ENCODE results near the gene CYP26C1.

Gene CYP26C1

DNA sequence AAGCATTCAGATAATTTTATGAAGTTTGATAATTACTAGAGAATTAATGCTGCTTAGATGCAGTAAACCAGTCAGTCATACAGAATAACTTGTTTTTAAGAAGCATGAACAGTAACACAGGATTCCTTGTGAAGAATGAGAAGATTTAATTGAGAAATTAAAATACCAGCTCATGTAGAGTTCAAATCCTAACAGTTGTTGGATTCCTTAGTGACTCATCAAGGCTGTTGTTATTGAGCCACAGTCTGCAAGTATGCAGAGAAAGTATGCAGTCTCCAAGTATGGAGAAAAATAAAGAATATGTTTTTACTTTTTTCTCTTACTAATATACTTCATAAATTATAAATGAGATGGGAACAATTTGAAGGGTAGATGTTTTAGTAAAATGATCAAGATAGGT, 30.2 kb upstream of the CYP26C1 start:
- no peak overlapping the region for H2AFZ ChIP-seq (ENCODE audit: low read length)
- H3K9me2 ChIP-seq (replicated peaks; ENCODE audit: low read depth, low read length): no peaks in the 10 kb centered on the region
- H3K9ac ChIP-seq (ENCODE audit: low read depth, low read length, poor library complexity, severe bottlenecking): no peak overlapping the region
- no peak overlapping the region for H3K4me2 ChIP-seq (ENCODE audit: low read depth, low read length, poor library complexity, severe bottlenecking)
- no peaks in the 10 kb centered on the region for H3K79me2 ChIP-seq (ENCODE audit: insufficient read depth, low read length)
- no peaks in the 10 kb centered on the region for H3K27me3 ChIP-seq (ENCODE audit: insufficient read depth, low read length, poor library complexity, severe bottlenecking)
- no peaks in the 10 kb centered on the region for H3F3A ChIP-seq (ENCODE audit: low read depth)
- H3K9me3 ChIP-seq (ENCODE audit: insufficient read depth, low read depth, low read length): no peaks in the 10 kb centered on the region; the same call in 1 of the 2 replicates
- H3K4me1 ChIP-seq (ENCODE audit: insufficient read depth, low read length, poor library complexity, severe bottlenecking): no peaks in the 10 kb centered on the region
- no peaks in the 10 kb centered on the region for H3K36me3 ChIP-seq (ENCODE audit: insufficient read depth, low read length)
- H4K20me1 ChIP-seq (ENCODE audit: insufficient read depth, low read length, poor library complexity, severe bottlenecking): no peaks in the 10 kb centered on the region
- TF ChIP-seq, protein P1, sequence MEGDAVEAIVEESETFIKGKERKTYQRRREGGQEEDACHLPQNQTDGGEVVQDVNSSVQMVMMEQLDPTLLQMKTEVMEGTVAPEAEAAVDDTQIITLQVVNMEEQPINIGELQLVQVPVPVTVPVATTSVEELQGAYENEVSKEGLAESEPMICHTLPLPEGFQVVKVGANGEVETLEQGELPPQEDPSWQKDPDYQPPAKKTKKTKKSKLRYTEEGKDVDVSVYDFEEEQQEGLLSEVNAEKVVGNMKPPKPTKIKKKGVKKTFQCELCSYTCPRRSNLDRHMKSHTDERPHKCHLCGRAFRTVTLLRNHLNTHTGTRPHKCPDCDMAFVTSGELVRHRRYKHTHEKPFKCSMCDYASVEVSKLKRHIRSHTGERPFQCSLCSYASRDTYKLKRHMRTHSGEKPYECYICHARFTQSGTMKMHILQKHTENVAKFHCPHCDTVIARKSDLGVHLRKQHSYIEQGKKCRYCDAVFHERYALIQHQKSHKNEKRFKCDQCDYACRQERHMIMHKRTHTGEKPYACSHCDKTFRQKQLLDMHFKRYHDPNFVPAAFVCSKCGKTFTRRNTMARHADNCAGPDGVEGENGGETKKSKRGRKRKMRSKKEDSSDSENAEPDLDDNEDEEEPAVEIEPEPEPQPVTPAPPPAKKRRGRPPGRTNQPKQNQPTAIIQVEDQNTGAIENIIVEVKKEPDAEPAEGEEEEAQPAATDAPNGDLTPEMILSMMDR (conservative IDR thresholded peaks at IDR 0.05; ENCODE audit: low read length): no peak
- no peak for TF ChIP-seq EZH2phosphoT487 (IDR thresholded peaks at IDR 0.05; ENCODE audit: borderline replicate concordance)
- H3K4me3 ChIP-seq (ENCODE audit: low read length, poor library complexity, severe bottlenecking): no peak overlapping the region

DNA sequence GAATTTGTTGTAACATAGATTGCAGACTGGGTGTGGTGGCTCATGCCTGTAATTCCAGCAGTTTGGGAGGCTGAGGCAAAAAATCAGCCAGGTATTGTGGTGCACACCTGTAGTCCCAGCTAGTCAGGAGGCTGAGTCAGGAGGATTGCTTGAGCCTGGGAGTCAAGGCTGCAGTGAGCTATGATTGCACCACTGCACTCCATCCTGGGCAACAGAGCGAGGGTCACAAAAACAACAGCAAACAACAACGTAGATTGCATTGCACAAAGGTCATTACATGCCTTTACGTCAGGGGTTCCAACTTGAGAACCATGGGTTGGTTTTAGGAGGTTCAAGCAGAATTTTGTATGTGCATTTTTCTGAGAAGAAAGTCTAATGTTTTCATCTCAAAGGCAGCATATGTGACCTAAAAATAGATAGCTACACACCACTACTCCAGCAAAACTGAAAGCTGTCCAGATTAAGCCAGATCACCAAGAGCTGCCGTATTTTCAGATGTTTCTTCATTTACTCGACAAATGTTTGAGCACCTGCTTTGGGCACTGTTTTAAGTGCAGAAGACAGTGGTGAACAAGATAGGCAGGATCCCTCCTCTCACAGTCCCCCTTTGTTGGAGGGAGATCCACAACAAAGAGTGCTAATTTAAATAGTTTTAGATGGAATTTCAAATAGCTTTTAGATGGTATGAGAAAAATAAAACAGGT, 28.3 kb upstream of the CYP26C1 start:
- H2AFZ ChIP-seq (ENCODE audit: low read length): no peak overlapping the region
- no peaks in the 10 kb centered on the region for H3K4me1 ChIP-seq (ENCODE audit: insufficient read depth, low read length, poor library complexity, severe bottlenecking)
- H3K9me2 ChIP-seq (replicated peaks; ENCODE audit: low read depth, low read length): no peaks in the 10 kb centered on the region
- H3F3A ChIP-seq (ENCODE audit: low read depth): no peaks in the 10 kb centered on the region
- H3K79me2 ChIP-seq (ENCODE audit: insufficient read depth, low read length): no peaks in the 10 kb centered on the region
- no peak overlapping the region for H3K4me2 ChIP-seq (ENCODE audit: low read depth, low read length, poor library complexity, severe bottlenecking)
- H3K36me3 ChIP-seq (ENCODE audit: insufficient read depth, low read length): no peaks in the 10 kb centered on the region
- no peaks in the 10 kb centered on the region; the same call in 1 of the 2 replicates for H3K9me3 ChIP-seq (ENCODE audit: insufficient read depth, low read depth, low read length)
- H3K9ac ChIP-seq (ENCODE audit: low read depth, low read length, poor library complexity, severe bottlenecking): no peak overlapping the region
- H3K27me3 ChIP-seq (ENCODE audit: insufficient read depth, low read length, poor library complexity, severe bottlenecking): no peaks in the 10 kb centered on the region
- H3K4me3 ChIP-seq (ENCODE audit: low read length, poor library complexity, severe bottlenecking): no peak overlapping the region
- no peak for TF ChIP-seq EZH2phosphoT487 (IDR thresholded peaks at IDR 0.05; ENCODE audit: borderline replicate concordance)
- TF ChIP-seq, protein P1 (conservative IDR thresholded peaks at IDR 0.05; ENCODE audit: low read length): no peak
- no peaks in the 10 kb centered on the region for H4K20me1 ChIP-seq (ENCODE audit: insufficient read depth, low read length, poor library complexity, severe bottlenecking)

DNA sequence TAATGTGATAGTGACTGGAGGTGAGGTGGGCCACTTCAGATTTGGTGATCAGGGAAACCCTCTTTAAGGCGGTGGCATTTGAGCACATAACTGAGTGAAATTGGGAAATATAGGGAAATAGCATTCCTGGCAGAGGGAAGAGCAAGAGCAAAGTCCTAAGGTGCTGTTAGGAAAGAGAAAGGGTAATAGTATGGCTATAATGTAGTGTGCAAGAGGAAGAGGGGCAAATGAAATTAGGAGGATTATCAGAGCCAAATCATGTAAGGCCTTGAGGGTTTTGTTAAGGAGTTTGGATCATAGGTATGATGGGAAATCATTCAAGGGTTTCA, 27.8 kb upstream of the CYP26C1 start:
- H3K4me1 ChIP-seq (ENCODE audit: insufficient read depth, low read length, poor library complexity, severe bottlenecking): no peaks in the 10 kb centered on the region
- no peaks in the 10 kb centered on the region for H3K79me2 ChIP-seq (ENCODE audit: insufficient read depth, low read length)
- H3K9me2 ChIP-seq (replicated peaks; ENCODE audit: low read depth, low read length): no peaks in the 10 kb centered on the region
- H3F3A ChIP-seq (ENCODE audit: low read depth): no peaks in the 10 kb centered on the region
- no peak overlapping the region for H3K9ac ChIP-seq (ENCODE audit: low read depth, low read length, poor library complexity, severe bottlenecking)
- H3K4me2 ChIP-seq (ENCODE audit: low read depth, low read length, poor library complexity, severe bottlenecking): no peak overlapping the region
- no peaks in the 10 kb centered on the region for H3K27me3 ChIP-seq (ENCODE audit: insufficient read depth, low read length, poor library complexity, severe bottlenecking)
- H3K9me3 ChIP-seq (ENCODE audit: insufficient read depth, low read depth, low read length): no peaks in the 10 kb centered on the region
- TF ChIP-seq, protein P1 (conservative IDR thresholded peaks at IDR 0.05; ENCODE audit: low read length): no peak
- no peaks in the 10 kb centered on the region for H3K36me3 ChIP-seq (ENCODE audit: insufficient read depth, low read length)
- H2AFZ ChIP-seq (ENCODE audit: low read length): no peak overlapping the region
- no peak overlapping the region for H3K4me3 ChIP-seq (ENCODE audit: low read length, poor library complexity, severe bottlenecking)
- H4K20me1 ChIP-seq (ENCODE audit: insufficient read depth, low read length, poor library complexity, severe bottlenecking): no peaks in the 10 kb centered on the region

Data from Loucy (cell line).